GM21447 (cell line): ENCODE measurements around the gene EIF3K.
"Not testable (repeated sequence)": the region's sequence is repeated elsewhere in the genome, so short reads cannot be mapped to it uniquely, and the experiment has no call there.

Experiments
- ATAC-seq: cut with Tn5 transposase; IDR thresholded peaks from one replicate; pipeline ENCODE4 v1.9.1; 2021; ENCODE audit not compliant: unreplicated experiment

Gene EIF3K

GRCh38 chr19:38617764-38618589, 1.0 kb upstream of the EIF3K start, which contains the start of gene MAP4K1:
Gene MAP4K1 (minus strand): TSS chr19:38617953. CDS start chr19:38617895, 58 bp downstream.
- ATAC-seq: peak; percentile 64

- ATAC-seq: no peak
These were observed 580 bp downstream of the EIF3K start for GRCh38 chr19:38619361-38620174.

GRCh38 chr19:38624822-38625221, 5.8 kb downstream of the EIF3K start:
- ATAC-seq: no peak

GRCh38 chr19:38626401-38626800, 7.4 kb downstream of the EIF3K start:
- no peak for ATAC-seq

- no peak for ATAC-seq
These were observed 10.6 kb downstream of the EIF3K start for GRCh38 chr19:38629568-38629967.

- ATAC-seq: not testable (repeated sequence)
These were observed 12.3 kb downstream of the EIF3K start for GRCh38 chr19:38631301-38631700.

- ATAC-seq: not testable (repeated sequence)
These were observed 13.0 kb downstream of the EIF3K start for GRCh38 chr19:38631811-38632475.

GRCh38 chr19:38632476-38633213, 13.7 kb downstream of the EIF3K start:
- ATAC-seq: no peak

GRCh38 chr19:38634757-38635482, 15.9 kb downstream of the EIF3K start:
- ATAC-seq: no peak

GRCh38 chr19:38635483-38636399, 16.8 kb downstream of the EIF3K start:
- ATAC-seq: no peak

- no peak for ATAC-seq
These were observed 19.5 kb downstream of the EIF3K start for GRCh38 chr19:38638461-38638860.

- ATAC-seq: no peak
These were observed 20.7 kb downstream of the EIF3K start for GRCh38 chr19:38639679-38640078.

- ATAC-seq: no peak
These were observed 21.4 kb downstream of the EIF3K start for GRCh38 chr19:38640368-38640767.

GRCh38 chr19:38642176-38642575, 23.2 kb downstream of the EIF3K start:
- no peak for ATAC-seq

GRCh38 chr19:38644719-38645118, 25.7 kb downstream of the EIF3K start:
- ATAC-seq: no peak

GRCh38 chr19:38647368-38647965, 28.5 kb downstream of the EIF3K start, which contains the start of gene ACTN4:
Gene ACTN4 (plus strand): TSS chr19:38647649. CDS start chr19:38647746, 97 bp downstream.
- ATAC-seq: peak; percentile 82

- ATAC-seq: no peak
These were observed 29.2 kb downstream of the EIF3K start for GRCh38 chr19:38647966-38648768.
